K562 (cell line): Measurements from ENCODE around the gene SCAP. TPM values are rescaled to one million over a fixed set of nuclear protein-coding genes. Genes with fewer than 3 reads are reported as not detected.

Experiments used
- AFF1 ChIP-seq, 2 experiments: fragments of 450-650 bp; IDR thresholded peaks; 2 replicates each; pipeline ENCODE4 v1.6.1; 2018; ENCODE audit warnings: mild to moderate bottlenecking in 2 of 2, low read depth in 1 of 2; ENCODE audit not compliant: partially characterized antibody in 2 of 2
- CBX2 ChIP-seq: fragments of 200-600 bp; sonication (generic); IDR thresholded peaks from one replicate; pipeline ENCODE4 v1.6.1; 2012; ENCODE audit warnings: mild to moderate bottlenecking, low read length, inconsistent platforms; ENCODE audit not compliant: insufficient read depth, poor library complexity, severe bottlenecking
- MGA ChIP-seq: fragments of 450-650 bp; IDR thresholded peaks from 2 replicates; pipeline ENCODE4 v1.6.1; 2016; ENCODE audit warnings: mild to moderate bottlenecking, moderate library complexity
- MITF ChIP-seq: IDR thresholded peaks from 2 replicates; pipeline ENCODE4 v1.6.1; 2014; ENCODE audit warnings: antibody characterized with exemption
- MYNN ChIP-seq, 2 experiments: sonication (generic); formaldehyde crosslinking in 1 of 2; IDR thresholded peaks; 2 replicates each; pipeline versions ENCODE4 v1.5.0 to v1.6.1; 2016 to 2020; ENCODE audit warnings: antibody characterized with exemption in 1 of 2, missing genetic modification reagents in 1 of 2
- NCOA6 ChIP-seq: fragments of 450-650 bp; IDR thresholded peaks from 2 replicates; pipeline ENCODE4 v1.6.1; 2017; ENCODE audit warnings: mild to moderate bottlenecking
- NR2C2 ChIP-seq, 2 experiments: fragments of 200-800 bp in 1 of 2; sonication (Bioruptor generic) in 1 of 2; sonication (generic) in 1 of 2; formaldehyde crosslinking in 1 of 2; IDR thresholded peaks; 2 replicates each; pipeline versions ENCODE4 v1.6.1 to v1.8.0; 2016 to 2022; ENCODE audit warnings: mild to moderate bottlenecking in 1 of 2, missing compliant biosample characterization in 1 of 2, missing genetic modification characterization in 1 of 2, missing genetic modification reagents in 1 of 2
- PTTG1 ChIP-seq: fragments of 450-650 bp; IDR thresholded peaks from 2 replicates; pipeline ENCODE4 v1.6.1; 2016; ENCODE audit warnings: low read depth, mild to moderate bottlenecking, missing genetic modification characterization, missing compliant biosample characterization
- polyA plus RNA-seq, 8 experiments: library from polyadenylated mRNA; depleted of rRNA in 4 of 8; stranded (reverse) in 5 of 8; unstranded in 3 of 8; fragments of >200 nt; fragmentation: Nextera tagmentation in 2 of 8; fragmentation: Illumina TruSeq in 1 of 8; extraction: Ambion mirVana in 2 of 8; extraction: Trizol in 1 of 8; gene quantifications; 2 replicates each; pipeline versions ENCODE4 v1.2.1 to v1.2.3, GENCODE V29; 2011 to 2014; ENCODE audit warnings: inconsistent platforms in 1 of 8, missing spikeins in 1 of 8
- total RNA-seq, 7 experiments: library from RNA; depleted of rRNA in 6 of 7; stranded (reverse); fragments of >200 nt in 6 of 7; fragmentation: Illumina TruSeq in 2 of 7; extraction: Trizol in 2 of 7; gene quantifications; 2 replicates each; pipeline versions ENCODE4 v1.2.1 to v1.2.3, GENCODE V29; 2011 to 2021; ENCODE audit warnings: low replicate concordance in 1 of 7

Gene SCAP
- total and polyA plus RNA-seq, 9 of the 15 experiments (the other 6 are each of a cell fraction or from before 2014, with no cell fraction given) = 2.6 to 104 (median 37.8) TPM

GRCh38 chr3:47475570-47476329 is at the start of gene SCAP (continued):
- TF ChIP-seq MGA (no peak), MITF (peak; percentile 79; the same call in 1 of the 2 replicates), NR2C2 (CRISPR knock-in tag; IDR thresholded peaks at IDR 0.05) (peak; percentile 100), NR2C2 (tag; IDR thresholded peaks at IDR 0.05) (peak; percentile 100), AFF1 (IDR thresholded peaks at IDR 0.05; ENCODE audit: low read depth in 1 of 2, partially characterized antibody in 2 of 2) (peak in 1 of 2 experiments; percentile 75), CBX2 (no peak), MYNN (IDR thresholded peaks at IDR 0.05) (no peak), MYNN (CRISPR knock-in tag; IDR thresholded peaks at IDR 0.05) (no peak), PTTG1 (tag) (no peak), NCOA6 (no peak)
